NCI-H510A (cell line): ENCODE results near the gene USP17L18.
"Not testable (repeated sequence)": the region's sequence is repeated elsewhere in the genome, so short reads cannot be mapped to it uniquely, and the experiment has no call there.

Source experiments
- DNase-seq: peaks from one replicate; lab custom pipeline; 2025; lab: John Stamatoyannopoulos, UW

USP17L18 gene

GRCh38 chr4:9247953-9248680 is at the start of gene USP17L18:
TSS of gene USP17L18 (plus strand) at chr4:9248630. CDS start at chr4:9248630, 0 bp downstream.
- not testable (repeated sequence) for DNase-seq

- DNase-seq = not testable (repeated sequence)
Measured at GRCh38 chr4:9210357-9210756, 38.1 kb upstream of the USP17L18 start, which contains the start of gene USP17L10. TSS of gene USP17L10 (plus strand) at chr4:9210657. CDS start at chr4:9210657, 0 bp downstream.

- not testable (repeated sequence) for DNase-seq
Measured at GRCh38 chr4:9214701-9215100, 33.7 kb upstream of the USP17L18 start.

GRCh38 chr4:9215105-9215504 is 33.3 kb upstream of the USP17L18 start, which contains the start of gene USP17L11:
TSS of gene USP17L11 (plus strand) at chr4:9215405. CDS start at chr4:9215405, 0 bp downstream.
- not testable (repeated sequence) for DNase-seq

- not testable (repeated sequence) for DNase-seq
Measured at GRCh38 chr4:9219852-9220251, 28.6 kb upstream of the USP17L18 start, which contains the start of gene USP17L12. TSS of gene USP17L12 (plus strand) at chr4:9220152. CDS start at chr4:9220152, 0 bp downstream.

GRCh38 chr4:9224596-9224995 is 23.8 kb upstream of the USP17L18 start, which contains the start of gene USP17L13:
TSS of gene USP17L13 (plus strand) at chr4:9224896. CDS start at chr4:9224896, 0 bp downstream.
- not testable (repeated sequence) for DNase-seq

- DNase-seq = not testable (repeated sequence)
Measured at GRCh38 chr4:9230249-9230648, 18.2 kb upstream of the USP17L18 start.

GRCh38 chr4:9234085-9234484 is 14.3 kb upstream of the USP17L18 start, which contains the start of gene USP17L15:
TSS of gene USP17L15 (plus strand) at chr4:9234385. CDS start at chr4:9234385, 0 bp downstream.
- DNase-seq = not testable (repeated sequence)

- not testable (repeated sequence) for DNase-seq
Measured at GRCh38 chr4:9238461-9238860, 10.0 kb upstream of the USP17L18 start.

- DNase-seq = not testable (repeated sequence)
Measured at GRCh38 chr4:9243579-9243978, 4.9 kb upstream of the USP17L18 start, which contains the start of gene USP17L17. TSS of gene USP17L17 (plus strand) at chr4:9243879. CDS start at chr4:9243879, 0 bp downstream.

GRCh38 chr4:9253078-9253477 is 4.6 kb downstream of the USP17L18 start, which contains the start of gene USP17L19:
TSS of gene USP17L19 (plus strand) at chr4:9253378. CDS start at chr4:9253378, 0 bp downstream.
- DNase-seq = not testable (repeated sequence)

GRCh38 chr4:9257824-9258223 is 9.4 kb downstream of the USP17L18 start, which contains the start of gene USP17L20:
TSS of gene USP17L20 (plus strand) at chr4:9258124. CDS start at chr4:9258124, 0 bp downstream.
- not testable (repeated sequence) for DNase-seq

GRCh38 chr4:9262572-9262971 is 14.1 kb downstream of the USP17L18 start, which contains the start of gene USP17L21:
TSS of gene USP17L21 (plus strand) at chr4:9262872. CDS start at chr4:9262872, 0 bp downstream.
- not testable (repeated sequence) for DNase-seq

- not testable (repeated sequence) for DNase-seq
Measured at GRCh38 chr4:9267319-9267718, 18.9 kb downstream of the USP17L18 start, which contains the start of gene USP17L22. TSS of gene USP17L22 (plus strand) at chr4:9267619. CDS start at chr4:9267619, 0 bp downstream.

GRCh38 chr4:9271719-9272118 is 23.3 kb downstream of the USP17L18 start:
- not testable (repeated sequence) for DNase-seq
